ENCODE results near the gene SEMA4D. TPM values are rescaled to one million over a fixed set of nuclear protein-coding genes. Genes with fewer than 3 reads are reported as not detected.
"Not testable (repeated sequence)": the region's sequence is repeated elsewhere in the genome, so short reads cannot be mapped to it uniquely, and the experiment has no call there.

The SEMA4D gene
- total and polyA plus RNA-seq, 4 donors = 1.4 to 26.2 (median 13.5) TPM

- Histone ChIP-seq H3K9me3 (ENCODE audit: control insufficient read depth, low read length) (no peaks in the 10 kb centered on the region), H3K27ac (ENCODE audit: low read depth in 1 of 2, low read length in 2 of 2) (no peak overlapping the region), H3K4me1 (ENCODE audit: control insufficient read depth in 1 of 2, insufficient read depth in 2 of 2, low read length in 2 of 2) (no peaks in the 10 kb centered on the region), H3K36me3 (ENCODE audit: control insufficient read depth in 1 of 2, insufficient read depth in 2 of 2, low read length in 1 of 2) (peaks cover 0 to 5% of the 10 kb centered on the region in 2 donors), H3K27me3 (ENCODE audit: control insufficient read depth in 1 of 2, insufficient read depth in 2 of 2, low read length in 1 of 2) (no peaks in the 10 kb centered on the region), H3K4me3 (ENCODE audit: low read length in 2 of 2) (no peak overlapping the region)
- DNase-seq (no peak), ATAC-seq (ENCODE audit: low FRiP score) (no peak)
- WGBS, 2 donors = 77 to 86% methylated on average over 4 of the region's 4 CpGs
- intact Hi-C loops (cut with DNase I) = no loop called here
Observed at GRCh38 chr9:89374176-89374575, 123.7 kb downstream of the SEMA4D start.

- H3K4me3 ChIP-seq (ENCODE audit: low read length in 2 of 2) = no peak overlapping the region
- H3K4me1 ChIP-seq (ENCODE audit: control insufficient read depth in 1 of 2, insufficient read depth in 2 of 2, low read length in 2 of 2) = no peaks in the 10 kb centered on the region
- intact Hi-C loops (cut with DNase I) = no loop called here
- no peak overlapping the region for H3K27ac ChIP-seq (ENCODE audit: low read depth in 1 of 2, low read length in 2 of 2)
- WGBS, 2 donors = 92 to 93% methylated on average over 8 of the region's 8 CpGs
- no peaks in the 10 kb centered on the region for H3K9me3 ChIP-seq (ENCODE audit: control insufficient read depth, low read length)
- no peak for DNase-seq
- no peaks in the 10 kb centered on the region for H3K27me3 ChIP-seq (ENCODE audit: control insufficient read depth in 1 of 2, insufficient read depth in 2 of 2, low read length in 1 of 2)
- peak; percentile 15 for ATAC-seq (ENCODE audit: low FRiP score)
- peaks cover 0 to 5% of the 10 kb centered on the region in 2 donors for H3K36me3 ChIP-seq (ENCODE audit: control insufficient read depth in 1 of 2, insufficient read depth in 2 of 2, low read length in 1 of 2)
Observed at GRCh38 chr9:89372979-89373378, 124.9 kb downstream of the SEMA4D start.

GRCh38 chr9:89372230-89372816 lies 125.6 kb downstream of the SEMA4D start:
- H3K4me1 ChIP-seq (ENCODE audit: control insufficient read depth in 1 of 2, insufficient read depth in 2 of 2, low read length in 2 of 2) = no peaks in the 10 kb centered on the region
- no peaks in the 10 kb centered on the region for H3K27me3 ChIP-seq (ENCODE audit: control insufficient read depth in 1 of 2, insufficient read depth in 2 of 2, low read length in 1 of 2)
- no peak for DNase-seq
- no peak overlapping the region for H3K27ac ChIP-seq (ENCODE audit: low read depth in 1 of 2, low read length in 2 of 2)
- H3K9me3 ChIP-seq (ENCODE audit: control insufficient read depth, low read length) = no peaks in the 10 kb centered on the region
- H3K36me3 ChIP-seq (ENCODE audit: control insufficient read depth in 1 of 2, insufficient read depth in 2 of 2, low read length in 1 of 2) = peaks cover 0 to 5% of the 10 kb centered on the region in 2 donors
- intact Hi-C loops (cut with DNase I) = no loop called here
- 80 to 86% methylated on average over 10 to 14 of the region's 14 CpGs for WGBS, 2 donors
- no peak overlapping the region for H3K4me3 ChIP-seq (ENCODE audit: low read length in 2 of 2)
- ATAC-seq (ENCODE audit: low FRiP score) = peak; percentile 31

- H3K36me3 ChIP-seq (ENCODE audit: control insufficient read depth in 1 of 2, insufficient read depth in 2 of 2, low read length in 1 of 2); DNase-seq; H3K4me1 ChIP-seq (ENCODE audit: control insufficient read depth in 1 of 2, insufficient read depth in 2 of 2, low read length in 2 of 2); intact Hi-C loops (cut with DNase I); H3K4me3 ChIP-seq (ENCODE audit: low read length in 2 of 2); H3K9me3 ChIP-seq (ENCODE audit: control insufficient read depth, low read length); H3K27ac ChIP-seq (ENCODE audit: low read depth in 1 of 2, low read length in 2 of 2); H3K27me3 ChIP-seq (ENCODE audit: control insufficient read depth in 1 of 2, insufficient read depth in 2 of 2, low read length in 1 of 2): not testable (repeated sequence)
- WGBS, 2 donors = 95% methylated on average over 5 of the region's 5 CpGs
- ATAC-seq (ENCODE audit: low FRiP score) = peak; percentile 36
Observed at GRCh38 chr9:89371791-89372190, 126.1 kb downstream of the SEMA4D start.

GRCh38 chr9:89370593-89370992 lies 127.3 kb downstream of the SEMA4D start:
- H3K4me1 ChIP-seq (ENCODE audit: control insufficient read depth in 1 of 2, insufficient read depth in 2 of 2, low read length in 2 of 2) = no peaks in the 10 kb centered on the region
- intact Hi-C loops (cut with DNase I) = no loop called here
- ATAC-seq (ENCODE audit: low FRiP score) = no peak

GRCh38 chr9:89368978-89369377 lies 128.9 kb downstream of the SEMA4D start:
- intact Hi-C loops (cut with DNase I) = no loop called here
- no peak overlapping the region for H3K27ac ChIP-seq (ENCODE audit: low read depth in 1 of 2, low read length in 2 of 2)
- no peaks in the 10 kb centered on the region for H3K9me3 ChIP-seq (ENCODE audit: control insufficient read depth, low read length)
- WGBS, 2 donors = 89 to 91% methylated on average over 8 of the region's 8 CpGs
- H3K27me3 ChIP-seq (ENCODE audit: control insufficient read depth in 1 of 2, insufficient read depth in 2 of 2, low read length in 1 of 2) = no peaks in the 10 kb centered on the region
- DNase-seq (peak in 1 of 2 donors; percentile 72), ATAC-seq (ENCODE audit: low FRiP score) (no peak)
- no peak overlapping the region for H3K4me3 ChIP-seq (ENCODE audit: low read length in 2 of 2)
- no peaks in the 10 kb centered on the region for H3K4me1 ChIP-seq (ENCODE audit: control insufficient read depth in 1 of 2, insufficient read depth in 2 of 2, low read length in 2 of 2)
- no peaks in the 10 kb centered on the region for H3K36me3 ChIP-seq (ENCODE audit: control insufficient read depth in 1 of 2, insufficient read depth in 2 of 2, low read length in 1 of 2)

More at GRCh38 chr9:89370593-89370992, 127.3 kb downstream of the SEMA4D start:
- Histone ChIP-seq H3K9me3 (ENCODE audit: control insufficient read depth, low read length) (no peaks in the 10 kb centered on the region), H3K36me3 (ENCODE audit: control insufficient read depth in 1 of 2, insufficient read depth in 2 of 2, low read length in 1 of 2) (no peaks in the 10 kb centered on the region), H3K27ac (ENCODE audit: low read depth in 1 of 2, low read length in 2 of 2) (no peak overlapping the region), H3K4me3 (ENCODE audit: low read length in 2 of 2) (no peak overlapping the region), H3K27me3 (ENCODE audit: control insufficient read depth in 1 of 2, insufficient read depth in 2 of 2, low read length in 1 of 2) (no peaks in the 10 kb centered on the region)
- 96 to 100% methylated on average over 6 of the region's 6 CpGs for WGBS, 2 donors
- DNase-seq = no peak

- Histone ChIP-seq H3K27ac (ENCODE audit: low read depth in 1 of 2, low read length in 2 of 2) (no peak overlapping the region), H3K27me3 (ENCODE audit: control insufficient read depth in 1 of 2, insufficient read depth in 2 of 2, low read length in 1 of 2) (no peaks in the 10 kb centered on the region), H3K4me3 (ENCODE audit: low read length in 2 of 2) (no peak overlapping the region), H3K4me1 (ENCODE audit: control insufficient read depth in 1 of 2, insufficient read depth in 2 of 2, low read length in 2 of 2) (no peaks in the 10 kb centered on the region), H3K36me3 (ENCODE audit: control insufficient read depth in 1 of 2, insufficient read depth in 2 of 2, low read length in 1 of 2) (no peaks in the 10 kb centered on the region), H3K9me3 (ENCODE audit: control insufficient read depth, low read length) (no peaks in the 10 kb centered on the region)
- WGBS, 2 donors = 78 to 86% methylated on average over 7 of the region's 7 CpGs
- DNase-seq = peak in 1 of 2 donors; percentile 51
- no peak for ATAC-seq (ENCODE audit: low FRiP score)
- intact Hi-C loops (cut with DNase I) = no loop called here
Observed at GRCh38 chr9:89368550-89368949, 129.4 kb downstream of the SEMA4D start.

- 88 to 90% methylated on average over 14 of the region's 14 CpGs for WGBS, 2 donors
- H3K36me3 ChIP-seq (ENCODE audit: control insufficient read depth in 1 of 2, insufficient read depth in 2 of 2, low read length in 1 of 2) = no peaks in the 10 kb centered on the region
- H3K27me3 ChIP-seq (ENCODE audit: control insufficient read depth in 1 of 2, insufficient read depth in 2 of 2, low read length in 1 of 2) = no peaks in the 10 kb centered on the region
- DNase-seq = peak; percentile 46 to 66
- H3K4me3 ChIP-seq (ENCODE audit: low read length in 2 of 2) = no peak overlapping the region
- H3K9me3 ChIP-seq (ENCODE audit: control insufficient read depth, low read length) = no peaks in the 10 kb centered on the region
- no peak for ATAC-seq (ENCODE audit: low FRiP score)
- H3K27ac ChIP-seq (ENCODE audit: low read depth in 1 of 2, low read length in 2 of 2) = no peak overlapping the region
- intact Hi-C loops (cut with DNase I) = no loop called here
- no peaks in the 10 kb centered on the region for H3K4me1 ChIP-seq (ENCODE audit: control insufficient read depth in 1 of 2, insufficient read depth in 2 of 2, low read length in 2 of 2)
Observed at GRCh38 chr9:89367726-89368437, 130.0 kb downstream of the SEMA4D start.

GRCh38 chr9:89367281-89367680 lies 130.6 kb downstream of the SEMA4D start:
- no peaks in the 10 kb centered on the region for H3K27me3 ChIP-seq (ENCODE audit: control insufficient read depth in 1 of 2, insufficient read depth in 2 of 2, low read length in 1 of 2)
- DNase-seq = peak; percentile 38 to 64
- ATAC-seq (ENCODE audit: low FRiP score) = no peak
- H3K27ac ChIP-seq (ENCODE audit: low read depth in 1 of 2, low read length in 2 of 2) = no peak overlapping the region
- H3K4me3 ChIP-seq (ENCODE audit: low read length in 2 of 2) = no peak overlapping the region
- H3K9me3 ChIP-seq (ENCODE audit: control insufficient read depth, low read length) = no peaks in the 10 kb centered on the region
- no peaks in the 10 kb centered on the region for H3K4me1 ChIP-seq (ENCODE audit: control insufficient read depth in 1 of 2, insufficient read depth in 2 of 2, low read length in 2 of 2)
- 95 to 96% methylated on average over 4 of the region's 4 CpGs for WGBS, 2 donors
- intact Hi-C loops (cut with DNase I) = no loop called here
- H3K36me3 ChIP-seq (ENCODE audit: control insufficient read depth in 1 of 2, insufficient read depth in 2 of 2, low read length in 1 of 2) = no peaks in the 10 kb centered on the region

All from aorta (tissue), 5 donors.